ENCODE data around the gene DYNC2I2. TPM values are rescaled to one million over a fixed set of nuclear protein-coding genes. Genes with fewer than 3 reads are reported as not detected.
"Not testable (repeated sequence)": the region's sequence is repeated elsewhere in the genome, so short reads cannot be mapped to it uniquely, and the experiment has no call there.

DYNC2I2 gene
- total and polyA plus RNA-seq, 12 donors, result 7.5 to 192 (median 83.2) TPM

DNA sequence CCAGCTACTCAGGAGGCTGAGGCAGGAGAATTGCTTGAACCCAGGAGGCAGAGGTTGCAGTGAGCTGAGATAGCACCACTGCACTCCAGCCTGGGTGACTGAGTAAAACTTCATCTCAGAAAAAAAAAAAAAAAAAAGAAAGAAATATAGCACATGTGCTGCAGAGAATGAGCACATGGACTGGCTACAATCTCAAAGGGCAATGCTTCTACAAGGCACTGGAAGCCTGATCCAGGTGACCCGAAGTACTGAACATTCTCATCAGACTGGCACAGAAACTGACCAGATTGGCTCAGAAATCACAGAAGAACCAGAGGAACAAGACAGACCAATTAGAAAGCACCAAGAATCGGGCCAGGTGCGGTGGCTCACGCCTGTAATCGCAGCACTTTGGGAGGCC is 4.8 kb downstream of the DYNC2I2 start:
- DNase-seq, result no peak

GRCh38 chr9:128648206-128648605 is 8.4 kb downstream of the DYNC2I2 start:
- DNase-seq, result peak in 5 of 7 donors; percentile 39 to 74 (median 68)
- H3K9me3 ChIP-seq (replicated peaks in 1 of 3); H3K27me3 ChIP-seq; H3K4me1 ChIP-seq (replicated peaks in 1 of 2); H3K4me3 ChIP-seq; H3K36me3 ChIP-seq (replicated peaks in 1 of 2); H3K27ac ChIP-seq; intact Hi-C loops (cut with DNase I): not testable (repeated sequence)
- TF ChIP-seq CTCF (IDR thresholded peaks at IDR 0.05), result peak; percentile 8 to 57 (median 32)
- 89 to 96% (median 93%) methylated on average over 4 to 9 of the region's 9 CpGs for WGBS, 4 donors

More for the DNA sequence above, 4.8 kb downstream of the DYNC2I2 start:
- no peaks in the 10 kb centered on the region for H3K27me3 ChIP-seq
- 90 to 99% (median 98%) methylated on average over 5 of the region's 5 CpGs for WGBS, 4 donors
- TF ChIP-seq POLR2A (IDR thresholded peaks at IDR 0.05) (no peak), CTCF (IDR thresholded peaks at IDR 0.05) (no peak)
- no peak overlapping the region for H3K4me3 ChIP-seq
- intact Hi-C loops (cut with DNase I), result no loop called here
- H3K36me3 ChIP-seq (replicated peaks in 1 of 2), result no peaks in the 10 kb centered on the region
- H3K27ac ChIP-seq, result no peak overlapping the region
- no peaks in the 10 kb centered on the region for H3K9me3 ChIP-seq (replicated peaks in 1 of 3)
- H3K4me1 ChIP-seq (replicated peaks in 1 of 2), result peaks cover 6 to 13% of the 10 kb centered on the region in 2 donors

GRCh38 chr9:128643519-128644300 is 12.9 kb downstream of the DYNC2I2 start:
- Histone ChIP-seq H3K27me3 (no peaks in the 10 kb centered on the region), H3K4me1 (replicated peaks in 1 of 2) (no peaks in the 10 kb centered on the region), H3K4me3 (no peak overlapping the region), H3K27ac (no peak overlapping the region), H3K9me3 (replicated peaks in 1 of 3) (no peaks in the 10 kb centered on the region), H3K36me3 (replicated peaks in 1 of 2) (peaks cover 0 to 8% of the 10 kb centered on the region in 2 donors)
- no peak for TF ChIP-seq CTCF (IDR thresholded peaks at IDR 0.05)
- TF ChIP-seq POLR2A (IDR thresholded peaks at IDR 0.05), result no peak
- 71 to 80% (median 78%) methylated on average over 10 to 12 of the region's 12 CpGs for WGBS, 4 donors
- DNase-seq, result no peak
- intact Hi-C loops (cut with DNase I), result no loop called here

GRCh38 chr9:128642675-128643245 is 13.9 kb downstream of the DYNC2I2 start:
- TF ChIP-seq CTCF (IDR thresholded peaks at IDR 0.05) (no peak), POLR2A (IDR thresholded peaks at IDR 0.05) (no peak)
- 88 to 91% (median 90%) methylated on average over 12 of the region's 12 CpGs for WGBS, 4 donors
- H3K9me3 ChIP-seq (replicated peaks in 1 of 3), result no peaks in the 10 kb centered on the region
- no peak overlapping the region for H3K4me3 ChIP-seq
- H3K27ac ChIP-seq, result no peak overlapping the region
- no peak for DNase-seq
- H3K36me3 ChIP-seq (replicated peaks in 1 of 2), result peaks cover 0 to 8% of the 10 kb centered on the region in 2 donors
- no peaks in the 10 kb centered on the region for H3K4me1 ChIP-seq (replicated peaks in 1 of 2)
- intact Hi-C loops (cut with DNase I), result no loop called here
- H3K27me3 ChIP-seq, result no peaks in the 10 kb centered on the region

Measured in adrenal gland (tissue), 12 donors.